HG03558 (cell line): Measurements from ENCODE around the gene ATG9A.
"Not testable (repeated sequence)": the region's sequence is repeated elsewhere in the genome, so short reads cannot be mapped to it uniquely, and the experiment has no call there.

Experiments used
- ATAC-seq: cut with Tn5 transposase; IDR thresholded peaks from one replicate; pipeline ENCODE4 v1.9.1; 2021; ENCODE audit warnings: moderate number of reproducible peaks; ENCODE audit not compliant: unreplicated experiment; ENCODE audit errors: extremely low read depth

Gene ATG9A, protein sequence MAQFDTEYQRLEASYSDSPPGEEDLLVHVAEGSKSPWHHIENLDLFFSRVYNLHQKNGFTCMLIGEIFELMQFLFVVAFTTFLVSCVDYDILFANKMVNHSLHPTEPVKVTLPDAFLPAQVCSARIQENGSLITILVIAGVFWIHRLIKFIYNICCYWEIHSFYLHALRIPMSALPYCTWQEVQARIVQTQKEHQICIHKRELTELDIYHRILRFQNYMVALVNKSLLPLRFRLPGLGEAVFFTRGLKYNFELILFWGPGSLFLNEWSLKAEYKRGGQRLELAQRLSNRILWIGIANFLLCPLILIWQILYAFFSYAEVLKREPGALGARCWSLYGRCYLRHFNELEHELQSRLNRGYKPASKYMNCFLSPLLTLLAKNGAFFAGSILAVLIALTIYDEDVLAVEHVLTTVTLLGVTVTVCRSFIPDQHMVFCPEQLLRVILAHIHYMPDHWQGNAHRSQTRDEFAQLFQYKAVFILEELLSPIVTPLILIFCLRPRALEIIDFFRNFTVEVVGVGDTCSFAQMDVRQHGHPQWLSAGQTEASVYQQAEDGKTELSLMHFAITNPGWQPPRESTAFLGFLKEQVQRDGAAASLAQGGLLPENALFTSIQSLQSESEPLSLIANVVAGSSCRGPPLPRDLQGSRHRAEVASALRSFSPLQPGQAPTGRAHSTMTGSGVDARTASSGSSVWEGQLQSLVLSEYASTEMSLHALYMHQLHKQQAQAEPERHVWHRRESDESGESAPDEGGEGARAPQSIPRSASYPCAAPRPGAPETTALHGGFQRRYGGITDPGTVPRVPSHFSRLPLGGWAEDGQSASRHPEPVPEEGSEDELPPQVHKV

DNA sequence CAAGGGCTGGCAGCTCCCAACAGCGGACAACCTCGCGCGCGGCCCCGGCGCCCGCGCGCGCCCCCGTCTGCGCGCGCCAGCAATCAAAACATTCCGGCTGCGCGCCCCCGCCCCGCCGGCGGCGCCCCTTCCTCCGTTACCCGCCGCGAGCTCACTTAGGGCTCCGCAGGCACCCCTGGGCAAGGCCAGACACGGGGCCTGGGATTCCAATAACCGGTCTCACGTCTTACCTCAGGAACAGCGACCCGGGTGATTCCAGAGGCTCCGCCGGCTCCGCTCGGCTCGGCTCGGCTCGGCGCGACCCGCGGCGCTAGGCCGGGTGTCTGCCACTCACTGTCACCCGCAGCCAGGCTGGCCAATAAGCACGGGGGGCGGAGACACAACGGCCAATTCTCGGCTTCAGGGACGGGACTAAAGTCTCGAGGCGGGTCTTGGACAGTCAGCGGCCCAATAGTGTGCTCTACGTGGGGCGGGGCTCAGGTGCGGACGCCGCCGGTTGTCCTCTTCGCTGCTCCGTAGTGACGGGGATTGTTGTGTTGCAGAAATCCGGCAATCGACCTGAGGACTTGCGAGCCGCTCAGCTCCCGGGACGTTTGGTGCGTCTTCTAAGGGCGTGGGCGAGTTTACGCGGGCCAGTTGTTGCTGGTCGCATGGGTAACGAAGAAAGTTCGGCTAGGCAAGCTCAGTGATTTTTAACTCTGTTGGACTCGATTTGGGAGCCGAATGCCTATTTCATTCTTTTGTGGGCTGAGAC lies at the start of gene ATG9A, which contains the start of gene ANKZF1:
TSS of gene ATG9A (minus strand) at position 332 of the 754 bp plus-strand sequence. CDS start 1,612 bp downstream, outside the sequence.
TSS of gene ANKZF1 (plus strand) at position 502 of the 754 bp plus-strand sequence. CDS start 452 bp downstream, outside the sequence.
- ATAC-seq: peak; percentile 85

DNA sequence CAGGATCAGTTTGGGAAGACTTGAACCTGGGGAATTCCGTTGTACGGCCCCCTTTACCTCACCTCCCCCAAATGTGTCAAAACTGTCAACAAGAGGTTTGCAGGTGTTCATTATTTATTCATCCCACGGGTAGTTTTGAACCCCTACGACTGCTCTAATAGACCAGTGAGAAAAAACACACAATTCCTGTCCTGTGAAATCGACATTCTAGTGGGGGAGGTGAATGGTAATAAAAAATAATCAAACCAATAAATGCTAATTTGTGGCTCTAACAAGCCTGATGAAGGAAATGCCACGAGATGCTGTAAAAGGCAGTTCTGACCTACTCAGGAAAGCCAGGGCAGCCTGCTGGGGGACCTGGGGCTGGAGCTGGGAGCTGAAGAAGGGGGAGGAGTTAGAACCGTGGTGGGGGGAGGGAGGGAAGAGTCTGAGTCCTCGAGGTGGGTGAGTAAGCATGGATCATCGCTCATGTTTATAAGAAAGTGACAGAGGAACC lies 49.3 kb upstream of the ATG9A start:
- no peak for ATAC-seq

DNA sequence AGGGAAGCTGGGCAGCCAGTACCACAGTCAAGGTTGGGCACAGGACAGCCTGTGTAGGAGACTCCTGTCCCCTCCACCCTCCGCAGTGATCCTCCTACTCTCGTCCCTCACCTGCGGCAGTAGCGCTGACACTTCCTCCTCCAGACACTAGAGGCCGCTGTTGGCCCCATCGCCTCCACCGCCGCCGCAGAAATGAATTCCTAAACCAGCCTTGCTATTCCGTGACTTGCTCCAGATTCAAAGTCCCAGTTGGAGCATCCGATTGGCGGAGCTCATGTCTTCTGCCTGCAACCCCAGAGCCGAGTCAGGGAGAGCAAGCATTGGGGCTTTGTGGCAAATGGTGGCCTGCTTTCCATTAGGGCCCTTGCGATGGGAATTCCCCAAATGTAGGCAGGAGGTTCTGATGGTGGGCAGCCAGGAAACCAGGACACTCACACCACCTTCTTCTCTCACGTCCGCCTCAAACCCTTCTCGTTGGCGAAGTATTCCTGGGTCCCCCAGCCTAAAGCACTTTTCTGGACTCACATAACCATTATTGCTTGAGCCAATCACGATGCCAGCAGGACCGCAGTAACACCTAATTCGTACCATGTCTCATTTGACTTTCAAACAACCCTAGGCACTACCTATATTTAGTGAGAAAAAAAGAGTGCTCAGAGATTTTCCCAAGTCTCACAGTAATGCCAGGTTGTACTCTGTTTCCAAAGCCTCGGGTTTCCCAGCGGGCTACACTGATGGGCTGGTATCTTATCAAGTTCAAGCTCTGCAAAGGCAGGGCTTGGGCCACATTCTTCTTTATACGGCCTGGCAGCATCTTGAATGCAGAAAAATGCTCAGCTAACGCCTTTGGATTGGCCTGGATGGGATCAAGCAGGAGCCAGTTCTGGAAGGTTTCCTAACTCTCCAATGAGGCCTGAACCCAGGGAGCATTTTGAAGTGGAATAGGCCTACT lies 48.5 kb upstream of the ATG9A start:
- no peak for ATAC-seq

DNA sequence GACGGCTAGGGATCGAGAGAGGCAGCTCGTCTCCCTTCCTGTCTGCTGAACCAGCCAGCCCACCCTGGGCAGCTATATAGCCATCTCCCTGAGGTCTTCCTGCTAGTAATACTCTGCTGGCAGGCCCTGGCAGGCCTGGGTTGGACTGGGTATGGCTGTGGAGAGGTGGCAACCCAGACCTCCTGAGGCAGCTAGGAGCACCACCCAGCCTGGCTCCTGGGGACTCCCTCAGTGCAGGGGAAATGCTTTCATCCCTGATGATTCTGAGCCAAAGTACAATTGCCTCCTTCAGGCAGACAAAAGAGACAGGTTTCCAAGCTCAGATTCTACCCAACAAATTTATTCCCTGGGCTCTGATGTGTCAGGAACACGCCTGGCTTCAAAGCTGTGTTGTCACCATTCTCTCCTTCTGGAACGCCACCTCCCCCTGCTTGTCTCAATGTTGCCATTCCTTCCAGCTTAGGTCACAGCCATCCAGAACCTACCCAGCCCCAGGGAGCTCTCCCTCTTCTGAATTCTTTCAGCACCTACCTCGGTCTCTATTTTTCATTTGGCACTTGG lies 45.0 kb upstream of the ATG9A start:
- no peak for ATAC-seq

DNA sequence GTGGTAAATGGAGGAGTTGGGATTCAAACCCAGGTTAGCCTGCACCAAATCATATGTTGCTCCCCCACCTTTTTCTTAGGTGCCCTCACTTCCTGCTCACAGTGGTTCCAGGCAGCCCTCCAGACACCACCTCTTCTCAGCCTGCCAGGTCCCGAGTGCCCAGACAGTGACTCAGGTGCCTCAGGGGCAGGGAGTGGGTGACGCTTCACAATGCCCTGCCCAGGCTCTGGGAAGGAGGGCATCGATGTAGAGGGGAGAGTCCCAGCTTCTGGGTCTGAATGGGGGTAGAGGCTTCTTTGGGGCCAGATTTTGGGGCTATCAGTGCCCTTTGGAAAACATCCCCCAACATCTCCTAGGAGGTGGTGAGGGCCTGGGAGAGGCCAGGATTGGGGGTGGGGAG lies 44.5 kb upstream of the ATG9A start:
- no peak for ATAC-seq

DNA sequence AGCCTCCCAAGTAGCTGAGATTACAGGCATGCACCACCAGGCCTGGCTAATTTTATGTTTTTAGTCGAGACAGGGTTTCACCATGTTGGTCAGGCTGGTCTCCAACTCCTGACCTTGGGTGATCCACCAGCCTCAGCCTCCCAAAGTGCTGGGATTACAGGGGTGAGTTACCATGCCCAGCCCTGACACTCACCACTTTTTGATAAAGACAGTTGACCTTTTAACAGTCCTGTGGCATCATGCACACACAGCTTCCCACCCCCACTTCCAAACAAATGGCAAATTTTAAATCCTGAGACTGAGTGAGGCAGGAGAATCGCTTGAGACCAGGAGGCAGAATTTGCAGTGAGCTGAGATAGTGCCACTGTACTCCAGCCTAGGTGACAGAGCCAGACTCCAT lies 43.6 kb upstream of the ATG9A start:
- ATAC-seq: no peak

DNA sequence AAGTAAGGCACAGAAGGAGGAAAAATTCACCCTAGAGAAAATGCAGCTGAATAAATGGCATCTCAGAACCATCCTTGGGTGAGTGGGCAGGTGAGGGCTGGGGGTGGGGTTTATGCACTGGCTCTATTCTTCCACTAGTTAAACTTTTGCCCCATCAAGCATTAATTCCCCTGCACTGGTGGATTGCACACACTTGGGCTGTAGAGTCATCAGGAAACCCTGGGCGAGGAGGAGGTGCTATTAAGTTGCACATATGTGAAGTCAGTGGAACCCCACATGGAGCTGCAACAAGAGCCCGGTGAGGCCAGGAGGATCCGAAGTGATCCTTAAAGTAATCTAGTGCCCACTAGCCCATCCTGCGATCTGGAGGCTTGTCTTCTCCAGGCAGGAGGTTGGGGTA lies 42.9 kb upstream of the ATG9A start:
- ATAC-seq: no peak

DNA sequence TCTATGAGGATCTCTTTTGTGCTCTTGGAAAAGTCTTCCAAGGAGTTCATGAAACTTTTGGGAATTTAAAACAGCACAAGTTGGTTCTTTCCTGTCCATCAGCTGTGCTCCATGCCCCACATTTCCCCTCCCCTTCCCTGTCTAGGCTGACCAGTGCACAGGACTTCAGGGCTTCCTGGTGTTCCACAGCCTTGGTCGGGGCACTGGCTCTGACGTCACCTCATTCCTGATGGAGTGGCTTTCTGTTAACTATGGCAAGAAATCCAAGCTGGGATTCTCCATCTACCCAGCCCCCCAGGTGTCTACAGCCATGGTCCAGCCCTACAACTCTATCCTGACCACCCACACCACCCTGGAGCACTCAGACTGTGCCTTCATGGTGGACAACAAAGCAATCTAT lies 41.6 kb upstream of the ATG9A start:
- no peak for ATAC-seq

DNA sequence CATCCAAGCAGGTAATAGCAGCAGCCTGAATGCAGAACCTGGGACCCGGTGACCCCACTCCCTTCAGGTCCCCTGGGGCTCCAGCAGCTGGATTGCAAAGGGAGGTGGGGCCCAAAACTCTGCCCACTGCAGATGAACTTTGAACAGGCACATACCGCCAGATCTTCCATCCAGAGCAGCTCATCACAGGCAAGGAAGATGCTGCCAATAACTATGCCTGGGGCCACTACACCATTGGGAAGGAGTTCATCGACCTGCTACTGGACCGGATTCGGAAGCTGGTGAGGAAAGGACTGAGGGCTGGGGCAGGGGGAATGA lies 40.6 kb upstream of the ATG9A start:
- ATAC-seq: no peak

DNA sequence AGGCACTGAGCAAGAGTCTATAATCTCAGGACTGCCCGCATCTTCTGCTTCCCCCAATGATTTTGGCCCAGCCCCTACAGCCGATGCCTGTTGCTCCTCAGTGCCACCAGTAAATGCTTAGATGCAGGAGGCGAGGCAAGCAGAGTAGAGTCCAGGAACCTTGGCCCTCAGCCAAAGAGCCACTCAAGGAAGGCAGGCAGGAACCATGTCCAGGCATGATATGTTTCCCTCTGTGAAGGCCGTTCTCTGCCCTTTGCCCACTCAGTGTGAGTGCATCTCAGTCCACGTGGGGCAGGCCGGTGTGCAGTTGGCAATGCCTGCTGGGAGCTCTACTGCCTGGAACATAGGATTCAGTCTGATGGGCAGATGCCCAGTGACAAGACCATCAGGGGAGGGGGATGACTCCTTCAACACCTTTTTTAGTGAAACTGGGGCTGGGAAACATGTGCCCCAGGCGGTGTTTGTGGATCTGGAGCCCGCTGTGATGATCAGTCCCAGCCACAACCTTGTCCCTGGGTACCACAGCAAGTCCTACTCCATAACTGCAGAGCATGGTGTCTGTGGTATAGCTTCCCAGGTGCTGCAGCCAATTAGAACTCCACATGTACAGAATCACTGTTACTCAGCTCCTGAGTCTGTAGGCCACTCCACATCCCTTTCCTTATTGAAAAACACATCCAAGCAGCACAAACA lies 40.1 kb upstream of the ATG9A start:
- ATAC-seq: no peak

DNA sequence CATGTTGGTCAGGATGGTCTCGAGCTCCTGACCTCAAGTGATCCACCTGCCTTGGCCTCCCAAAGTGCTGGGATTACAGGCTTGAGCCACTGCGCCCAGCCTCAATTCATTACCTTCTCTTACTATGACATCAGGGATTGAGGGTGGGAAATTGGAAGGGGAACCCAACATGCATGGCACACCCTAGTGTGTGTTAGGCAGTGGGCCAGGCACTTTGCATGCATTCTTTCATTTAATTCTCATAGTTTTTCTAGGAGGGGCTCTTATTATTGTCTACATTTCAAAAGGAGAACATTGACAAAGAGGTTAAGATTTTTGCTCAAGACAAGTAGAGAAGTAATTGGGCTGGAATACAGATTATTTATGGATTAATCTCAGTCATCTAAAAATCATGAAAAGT lies 38.9 kb upstream of the ATG9A start:
- no peak for ATAC-seq

DNA sequence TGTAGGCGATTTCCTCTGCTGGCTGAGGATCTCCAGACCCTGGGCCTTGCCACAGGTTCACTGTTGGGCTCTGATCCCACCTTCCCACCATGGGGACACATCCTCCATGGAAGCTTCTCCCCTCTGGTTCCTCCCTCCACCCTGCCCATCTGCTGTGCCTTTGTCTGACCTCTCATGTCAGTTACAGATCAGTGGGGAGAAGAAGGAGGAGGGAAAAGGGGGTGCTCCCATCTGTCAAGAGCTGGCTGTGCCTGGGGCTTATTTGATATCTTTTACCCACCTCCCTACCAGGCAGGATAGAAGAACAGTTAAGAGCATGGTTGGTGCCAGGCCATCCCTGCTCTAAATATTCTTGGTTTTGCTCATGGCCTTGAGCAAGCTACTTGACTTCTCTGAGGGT lies 37.5 kb upstream of the ATG9A start:
- ATAC-seq: no peak

DNA sequence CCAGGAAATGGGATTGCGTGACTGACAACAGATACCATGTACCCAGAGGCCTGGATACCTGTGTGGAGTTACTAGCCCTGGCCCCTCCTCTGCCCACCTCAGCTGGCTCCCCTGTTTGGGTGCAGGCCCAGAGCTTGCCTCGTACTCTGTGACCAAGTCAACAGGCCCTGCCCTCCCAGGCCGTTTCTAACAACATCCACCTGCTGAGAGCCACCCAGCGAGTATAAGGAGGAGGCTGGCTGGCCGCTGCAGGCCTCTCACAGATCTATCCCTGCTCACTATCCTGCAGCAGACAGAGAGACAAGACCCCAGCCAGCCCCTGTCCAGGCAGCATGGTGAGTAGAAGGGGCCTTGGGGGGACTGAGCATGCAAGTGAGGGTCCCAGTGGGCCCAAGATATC lies 36.8 kb upstream of the ATG9A start:
- ATAC-seq: no peak

DNA sequence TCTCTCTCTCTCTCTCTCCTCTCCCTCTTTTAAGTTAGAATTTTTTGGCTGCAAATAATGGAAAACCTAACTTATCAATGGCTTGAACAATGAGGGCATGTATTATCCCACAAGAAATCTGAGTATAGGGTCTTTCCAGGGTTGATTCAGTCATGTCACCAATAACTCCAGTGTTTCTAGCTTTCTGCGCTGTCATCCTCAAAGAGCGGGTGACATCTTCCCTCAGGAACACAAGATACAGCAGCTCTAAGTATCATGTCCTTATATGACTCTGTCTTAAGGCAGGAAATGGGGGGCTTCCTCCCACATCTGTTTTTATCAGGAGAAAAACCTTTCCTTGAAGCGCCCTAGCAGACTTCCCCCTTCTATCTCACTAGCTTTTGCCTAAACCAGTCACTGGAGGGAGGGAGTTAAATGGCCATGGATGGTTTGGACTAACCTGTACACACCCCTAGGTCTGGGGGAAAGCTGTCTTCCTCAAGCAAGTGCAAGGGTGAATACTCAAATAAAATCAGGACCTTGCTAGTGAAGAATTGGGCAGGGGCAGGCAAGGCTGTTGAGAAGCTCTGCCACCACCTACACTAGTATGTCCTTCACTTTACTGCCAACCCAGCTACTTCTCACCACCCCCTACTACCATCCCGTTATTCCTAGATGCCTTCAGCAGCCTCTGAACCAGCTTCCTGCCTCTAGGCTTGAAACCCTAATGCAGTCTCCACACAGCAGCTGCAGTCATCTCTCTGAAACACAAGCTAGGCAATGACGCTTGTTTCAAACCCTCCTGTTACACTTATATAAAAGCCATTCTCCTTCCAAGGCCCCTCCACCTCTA lies 31.8 kb upstream of the ATG9A start:
- ATAC-seq: no peak

DNA sequence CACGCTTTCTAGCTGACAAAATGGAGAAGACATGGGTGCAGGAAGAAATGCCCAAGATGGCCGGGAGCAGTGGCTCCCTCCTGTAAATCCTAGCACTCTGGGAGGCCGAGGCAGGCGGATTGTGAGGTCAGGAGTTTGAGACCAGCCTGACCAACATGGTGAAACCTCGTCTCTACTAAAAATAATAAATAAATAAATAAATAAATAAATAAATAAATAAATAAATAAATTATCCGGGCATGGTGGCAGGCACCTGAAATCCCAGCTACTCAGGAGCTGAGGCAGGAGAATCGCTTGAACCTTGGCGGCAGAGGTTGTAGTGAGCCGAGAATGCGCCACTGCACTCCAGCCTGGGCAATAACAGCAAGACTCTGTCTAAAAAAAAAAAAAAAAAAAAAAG lies 29.5 kb upstream of the ATG9A start:
- ATAC-seq: not testable (repeated sequence)

DNA sequence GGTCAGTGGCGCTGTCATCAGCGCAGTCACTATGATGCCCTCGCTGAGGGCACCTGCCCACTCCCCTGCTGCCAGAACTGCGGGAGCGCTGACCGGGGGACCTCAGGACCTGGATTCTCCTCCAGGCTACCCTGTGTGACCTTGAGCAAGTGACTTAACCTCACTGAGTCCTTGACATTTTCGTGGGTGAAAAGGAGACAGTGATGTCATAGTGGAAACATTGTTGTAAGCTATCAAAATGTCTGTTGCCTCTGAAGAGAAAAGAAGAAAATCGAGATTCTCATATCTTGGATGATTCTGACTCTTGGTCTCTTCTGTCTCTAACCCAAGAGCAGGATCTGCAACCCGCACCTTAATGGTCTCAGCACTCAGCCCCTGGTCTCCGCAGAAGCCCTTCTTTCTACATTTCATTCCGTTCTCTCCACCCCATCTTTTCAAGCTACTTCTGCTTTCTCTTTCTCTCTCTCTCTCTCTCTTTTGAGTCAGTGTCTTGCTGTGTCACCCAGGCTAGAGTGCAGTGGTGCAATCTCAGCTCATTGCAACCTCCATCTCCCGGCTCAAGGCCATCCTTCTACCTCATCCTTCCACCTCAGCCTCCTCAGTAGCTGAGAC lies 25.3 kb upstream of the ATG9A start:
- ATAC-seq: no peak
